IMR-90 (cell line): ENCODE measurements around the gene ACACA. TPM values are rescaled to one million over a fixed set of nuclear protein-coding genes. Genes with fewer than 3 reads are reported as not detected.

Experiments
- ATAC-seq: fragments of 200-7000 bp; cut with Tn5 transposase; 2 replicates; pipeline ENCODE4 v1.9.1; 2020; ENCODE audit warnings: low read depth, mild to moderate bottlenecking, moderate library complexity
- BruUV-seq: library from RNA; stranded (reverse); fragments of 400-500 nt; replicated peaks from 2 replicates; lab custom pipeline; 2021; lab: Mats Ljungman, UMichigan
- CTCF ChIA-PET: fragments of 300-600 bp; formaldehyde crosslinking; extraction: SDS; loops from one replicate; lab custom pipeline; 2021; ENCODE audit warnings: antibody characterized with exemption; lab: Yijun Ruan, JAX
- POLR2A ChIA-PET: fragments of 300-600 bp; sonication (Branson Sonifier 250); formaldehyde crosslinking; loops from one replicate; lab custom pipeline; 2022; ENCODE audit warnings: antibody characterized with exemption; ENCODE audit not compliant: unreplicated experiment; lab: Charles Lee
- DNase-seq: peaks from one replicate; pipeline ENCODE4 v3.0.0; 2013
- H2AFZ ChIP-seq: replicated peaks from 2 replicates; pipeline ENCODE3; 2013; ENCODE audit warnings: low read length, mild to moderate bottlenecking; ENCODE audit not compliant: poor library complexity
- H2AK5ac ChIP-seq: 2 replicates; pipeline ENCODE4 v1.6.1; 2013; ENCODE audit warnings: low read depth, low read length, inconsistent platforms
- H2AK9ac ChIP-seq: replicated peaks from 2 replicates; pipeline ENCODE3; 2013; ENCODE audit warnings: mild to moderate bottlenecking, low read depth, low read length, moderate library complexity; ENCODE audit not compliant: poor library complexity
- H2BK120ac ChIP-seq: 2 replicates; pipeline ENCODE4 v1.6.1; 2013; ENCODE audit warnings: low read depth, low read length, inconsistent platforms
- H2BK15ac ChIP-seq: 3 replicates; pipeline ENCODE4 v1.6.1; 2013; ENCODE audit warnings: low read depth, low read length, inconsistent platforms
- H2BK20ac ChIP-seq: 2 replicates; pipeline ENCODE4 v1.6.1; 2013; ENCODE audit warnings: low read depth, mild to moderate bottlenecking, inconsistent platforms, low read length, moderate library complexity
- H2BK5ac ChIP-seq: 2 replicates; pipeline ENCODE4 v1.6.1; 2013; ENCODE audit warnings: mild to moderate bottlenecking, low read depth, low read length, inconsistent platforms; ENCODE audit not compliant: poor library complexity, severe bottlenecking
- H3K14ac ChIP-seq: replicated peaks from 2 replicates; pipeline ENCODE4 v1.6.1; 2013; ENCODE audit warnings: low read depth, low read length, inconsistent platforms
- H3K18ac ChIP-seq: 2 replicates; pipeline ENCODE4 v1.6.1; 2013; ENCODE audit warnings: low read depth, low read length, control low read depth
- H3K23ac ChIP-seq: 2 replicates; pipeline ENCODE4 v1.6.1; 2013; ENCODE audit warnings: low read depth, low read length, inconsistent platforms
- H3K27ac ChIP-seq: 2 replicates; pipeline ENCODE4 v1.5.1; 2013; ENCODE audit warnings: mild to moderate bottlenecking, control low read depth, low read length; ENCODE audit not compliant: insufficient read depth
- H3K27me3 ChIP-seq: 2 replicates; pipeline ENCODE4 v1.6.1; 2013; ENCODE audit warnings: low read length; ENCODE audit not compliant: control insufficient read depth, insufficient read depth
- H3K36me3 ChIP-seq: 2 replicates; pipeline ENCODE4 v1.6.1; 2013; ENCODE audit warnings: low read length, mixed read lengths; ENCODE audit not compliant: control insufficient read depth, insufficient read depth
- H3K4ac ChIP-seq: 2 replicates; pipeline ENCODE4 v1.6.1; 2013; ENCODE audit warnings: low read depth, low read length, inconsistent platforms
- H3K4me1 ChIP-seq: 2 replicates; pipeline ENCODE4 v1.6.1; 2013; ENCODE audit warnings: low read length, mixed read lengths; ENCODE audit not compliant: control insufficient read depth, insufficient read depth
- H3K4me2 ChIP-seq: 2 replicates; pipeline ENCODE4 v1.6.1; 2013; ENCODE audit warnings: low read depth, mild to moderate bottlenecking, control low read depth, low read length, moderate library complexity
- H3K4me3 ChIP-seq: 2 replicates; pipeline ENCODE4 v1.5.1; 2013; ENCODE audit warnings: low read depth, mild to moderate bottlenecking, control low read depth, low read length, moderate library complexity; ENCODE audit not compliant: insufficient read depth
- H3K56ac ChIP-seq: 2 replicates; pipeline ENCODE4 v1.6.1; 2013; ENCODE audit warnings: low read length, inconsistent platforms; ENCODE audit not compliant: insufficient read depth; ENCODE audit errors: extremely low read depth
- H3K79me1 ChIP-seq, 2 experiments: 2 replicates each; pipeline ENCODE4 v1.6.1; 2013; ENCODE audit warnings: low read length in 2 of 2, inconsistent platforms in 1 of 2, low read depth in 1 of 2
- H3K9ac ChIP-seq: 2 replicates; pipeline ENCODE4 v1.6.1; 2013; ENCODE audit warnings: low read depth, low read length, control low read depth
- H3K9me1 ChIP-seq: 2 replicates; pipeline ENCODE4 v1.6.1; 2013; ENCODE audit warnings: low read length, inconsistent platforms; ENCODE audit not compliant: insufficient read depth
- H3K9me3 ChIP-seq: 2 replicates; pipeline ENCODE4 v1.6.1; 2013; ENCODE audit warnings: low read length; ENCODE audit not compliant: control insufficient read depth, insufficient read depth
- H4K20me1 ChIP-seq: 2 replicates; pipeline ENCODE4 v1.6.1; 2013; ENCODE audit warnings: low read length, inconsistent platforms; ENCODE audit not compliant: insufficient read depth
- H4K5ac ChIP-seq: 2 replicates; pipeline ENCODE4 v1.6.1; 2013; ENCODE audit warnings: mild to moderate bottlenecking, low read depth, low read length, control low read depth
- H4K8ac ChIP-seq, 2 experiments: 2 replicates each; pipeline ENCODE4 v1.6.1; 2013; ENCODE audit warnings: low read depth in 2 of 2, low read length in 2 of 2, control low read depth in 1 of 2, inconsistent platforms in 1 of 2
- H4K91ac ChIP-seq: 2 replicates; pipeline ENCODE4 v1.6.1; 2013; ENCODE audit warnings: low read depth, low read length, inconsistent platforms; ENCODE audit not compliant: insufficient read depth
- BHLHE40 ChIP-seq: fragments of 150-350 bp; IDR thresholded peaks from 2 replicates; pipeline ENCODE4 v1.6.1; 2016; ENCODE audit warnings: mild to moderate bottlenecking, low read depth, low read length
- CEBPB ChIP-seq: IDR thresholded peaks from 2 replicates; pipeline ENCODE4 v1.6.1; 2012; ENCODE audit warnings: low read depth, low read length, improper control_type of control experiment
- CHD1 ChIP-seq: IDR thresholded peaks from 2 replicates; pipeline ENCODE4 v1.6.1; 2012; ENCODE audit warnings: low read depth, low read length, improper control_type of control experiment
- CTCF ChIP-seq: conservative IDR thresholded peaks from 2 replicates; pipeline ENCODE4 v1.5.1; 2012; ENCODE audit warnings: mild to moderate bottlenecking, low read depth, low read length, improper control_type of control experiment
- ELK1 ChIP-seq: fragments of 150-350 bp; IDR thresholded peaks from 2 replicates; pipeline ENCODE4 v1.6.1; 2016; ENCODE audit warnings: low read depth, mild to moderate bottlenecking, low read length, moderate library complexity, borderline replicate concordance
- FOS ChIP-seq: fragments of 150-350 bp; IDR thresholded peaks from 2 replicates; pipeline ENCODE4 v1.6.1; 2016; ENCODE audit warnings: low read depth, low read length
- MAFK ChIP-seq: IDR thresholded peaks from 2 replicates; pipeline ENCODE4 v1.6.1; 2012; ENCODE audit warnings: low read depth, low read length, improper control_type of control experiment
- MAZ ChIP-seq: IDR thresholded peaks from 2 replicates; pipeline ENCODE4 v1.6.1; 2012; ENCODE audit warnings: low read depth, mild to moderate bottlenecking, low read length, improper control_type of control experiment, moderate library complexity, borderline replicate concordance
- MXI1 ChIP-seq: IDR thresholded peaks from 2 replicates; pipeline ENCODE4 v1.6.1; 2012; ENCODE audit warnings: low read depth, mild to moderate bottlenecking, low read length, moderate library complexity, borderline replicate concordance
- NFE2L2 ChIP-seq: fragments of 150-350 bp; IDR thresholded peaks from 2 replicates; pipeline ENCODE4 v1.6.1; 2016; ENCODE audit warnings: low read depth, mild to moderate bottlenecking, low read length
- POLR2A ChIP-seq: IDR thresholded peaks from 2 replicates; pipeline ENCODE4 v1.6.1; 2012; ENCODE audit warnings: mild to moderate bottlenecking, low read depth, low read length
- RAD21 ChIP-seq: IDR thresholded peaks from 2 replicates; pipeline ENCODE4 v1.6.1; 2012; ENCODE audit warnings: low read length, improper control_type of control experiment
- RCOR1 ChIP-seq: IDR thresholded peaks from 2 replicates; pipeline ENCODE4 v1.6.1; 2012; ENCODE audit warnings: mild to moderate bottlenecking, low read length, improper control_type of control experiment; ENCODE audit not compliant: insufficient replicate concordance
- RFX5 ChIP-seq: IDR thresholded peaks from 2 replicates; pipeline ENCODE4 v1.8.0; 2012; ENCODE audit warnings: low read depth, mild to moderate bottlenecking, low read length, moderate library complexity
- SMC3 ChIP-seq: fragments of 150-350 bp; IDR thresholded peaks from 2 replicates; pipeline ENCODE4 v1.6.1; 2016; ENCODE audit warnings: low read depth, mild to moderate bottlenecking, antibody characterized with exemption, low read length, moderate library complexity
- USF2 ChIP-seq: fragments of 150-350 bp; IDR thresholded peaks from 2 replicates; pipeline ENCODE4 v1.6.1; 2017; ENCODE audit warnings: mild to moderate bottlenecking, antibody characterized with exemption, low read length, low read depth
- WGBS, 2 experiments: methylation state at CpG; one replicate each; pipeline versions ENCODE4 v1.1.5 to v1.1.7; 2013; ENCODE audit warnings: missing lambda C conversion rate in 2 of 2; ENCODE audit not compliant: insufficient read length in 1 of 2; ENCODE audit errors: extremely low coverage in 2 of 2; 5-methylcytosine and 5-hydroxymethylcytosine counted together
- dilution Hi-C: fragments of 300-500 bp; cut with HindIII; formaldehyde crosslinking; loops from one replicate; pipeline ENCODE4 v1.14.3; 2018; ENCODE audit warnings: low sequenced_read_pairs; ENCODE audit not compliant: unreplicated experiment
- in situ Hi-C: fragments of 300-500 bp; cut with MboI; formaldehyde crosslinking; loops from 3 replicates; pipeline ENCODE4 v1.14.3; 2019; ENCODE audit warnings: low sequenced_read_pairs, inconsistent platforms, mixed read lengths
- intact Hi-C: fragments of 100-400 bp; cut with micrococcal nuclease; formaldehyde crosslinking; loops from 2 replicates; pipeline ENCODE4 v1.10.0; 2022
- polyA plus RNA-seq, 3 experiments: library from polyadenylated mRNA; depleted of rRNA; stranded (reverse); fragments of >200 nt; gene quantifications; 2 replicates each; pipeline ENCODE4 v1.2.3, GENCODE V29; 2012; ENCODE audit warnings: low replicate concordance in 1 of 3
- total RNA-seq: library from RNA; depleted of rRNA; stranded (reverse); fragments of >200 nt; gene quantifications from 2 replicates; pipeline ENCODE4 v1.2.3, GENCODE V29; 2012

ACACA gene
- total and polyA plus RNA-seq, 2 of the 4 experiments (the other 2 are of a cell fraction) = 21.3 to 39.1 TPM

GRCh38 chr17:37207103-37207502 lies 199.5 kb downstream of the ACACA start:
- intact Hi-C loops (no loop called here), in situ Hi-C loops (no loop called here), dilution Hi-C loops (no loop called here)
- no peak overlapping the region for H2AK9ac ChIP-seq
- H3K9me1 ChIP-seq = no peaks in the 10 kb centered on the region
- no peak overlapping the region for H4K5ac ChIP-seq
- H3K9ac ChIP-seq = no peak overlapping the region
- H2AFZ ChIP-seq = no peak overlapping the region
- no peak overlapping the region for H4K8ac ChIP-seq
- no peak overlapping the region for H2BK20ac ChIP-seq
- no peak overlapping the region for H3K18ac ChIP-seq
- H2BK5ac ChIP-seq = no peak overlapping the region
- H3K27me3 ChIP-seq = no peaks in the 10 kb centered on the region
- no peak overlapping the region for H2AK5ac ChIP-seq
- H3K36me3 ChIP-seq = no peaks in the 10 kb centered on the region; the same call in 1 of the 2 replicates
- no peaks in the 10 kb centered on the region for H3K4me1 ChIP-seq
- H3K27ac ChIP-seq = no peak overlapping the region
- WGBS, 2 experiments = no CpG with 5 or more reads among the region's 1 CpG
- no peaks in the 10 kb centered on the region for H4K20me1 ChIP-seq
- no peaks in the 10 kb centered on the region for H3K79me1 ChIP-seq
- no peak for ATAC-seq
- H3K9me3 ChIP-seq = no peaks in the 10 kb centered on the region
- no peak overlapping the region for H3K4me2 ChIP-seq
- DNase-seq = no peak
- no TSS peak for BruUV-seq
- TF ChIP-seq SMC3 = no peak
- no peak for TF ChIP-seq POLR2A
- no peak for TF ChIP-seq RAD21
- TF ChIP-seq CHD1 = no peak
- no peak for TF ChIP-seq USF2
- TF ChIP-seq ELK1 = no peak
- TF ChIP-seq FOS = no peak
- TF ChIP-seq BHLHE40 = no peak
- no peak for TF ChIP-seq MAFK
- no peak for TF ChIP-seq MXI1
- TF ChIP-seq CTCF = no peak
- no peak for TF ChIP-seq MAZ
- no peak for TF ChIP-seq CEBPB
- no peak for TF ChIP-seq NFE2L2
- TF ChIP-seq RFX5 = no peak
- TF ChIP-seq RCOR1 = no peak
- no peak overlapping the region for H2BK120ac ChIP-seq
- H4K91ac ChIP-seq = no peak overlapping the region
- H3K4me3 ChIP-seq = no peak overlapping the region
- no peak overlapping the region for H3K23ac ChIP-seq
- H3K56ac ChIP-seq = no peak overlapping the region
- H3K14ac ChIP-seq = no peak overlapping the region
- H2BK15ac ChIP-seq = no peak overlapping the region
- ChIA-PET CTCF (no interaction called here), POLR2A (no interaction called here)
- H3K4ac ChIP-seq = no peak overlapping the region
